Sigmoid colon (tissue), 7 donors: ENCODE results near the gene SCLY. TPM values are rescaled to one million over a fixed set of nuclear protein-coding genes. Genes with fewer than 3 reads are reported as not detected.

Experiments
- DNase-seq: peaks from one replicate; pipeline ENCODE4 v3.0.0-alpha.2; 2019
- H3K27ac ChIP-seq, 4 donors: fragments of 200-600 bp; sonication (generic); one replicate each; pipeline ENCODE4 v1.5.1; 2016 to 2019; ENCODE audit warnings: mild to moderate bottlenecking in 1 of 4
- H3K27me3 ChIP-seq, 3 donors: fragments of 200-600 bp; sonication (generic); one replicate each; pipeline ENCODE4 v1.5.1; 2019; ENCODE audit warnings: mild to moderate bottlenecking in 1 of 3
- H3K36me3 ChIP-seq, 4 donors: fragments of 200-600 bp; sonication (generic); one replicate each; pipeline ENCODE4 v1.5.1; 2016 to 2019
- H3K4me1 ChIP-seq, 4 donors: fragments of 200-600 bp; sonication (generic); one replicate each; pipeline ENCODE4 v1.5.1; 2017 to 2019
- H3K4me3 ChIP-seq, 4 donors: fragments of 200-600 bp; sonication (generic); one replicate each; pipeline ENCODE4 v1.5.1; 2017 to 2019; ENCODE audit warnings: mild to moderate bottlenecking in 2 of 4, moderate library complexity in 1 of 4
- H3K9me3 ChIP-seq, 4 donors: fragments of 200-600 bp in 3 of 4; sonication (generic) in 3 of 4; one replicate each; pipeline versions ENCODE4 v1.5.1 to v1.6.1; 2013 to 2019
- EP300 ChIP-seq, 4 donors: sonication (generic); formaldehyde crosslinking; IDR thresholded peaks; one replicate each; pipeline ENCODE4 v1.6.1; 2017; ENCODE audit warnings: antibody characterized with exemption in 4 of 4
- POLR2A ChIP-seq, 2 donors: fragments of 450-650 bp; IDR thresholded peaks; one replicate each; pipeline ENCODE4 v1.6.1; 2016; ENCODE audit warnings: antibody characterized with exemption in 2 of 2, mild to moderate bottlenecking in 2 of 2, moderate library complexity in 2 of 2
- POLR2AphosphoS5 ChIP-seq, 4 donors: sonication (generic); formaldehyde crosslinking; IDR thresholded peaks; one replicate each; pipeline ENCODE4 v1.6.1; 2017; ENCODE audit warnings: antibody characterized with exemption in 4 of 4
- WGBS, 2 donors: extraction: QIAGEN DNeasy Blood & Tissue Kit; methylation state at CpG; one replicate each; pipeline ENCODE4 v1.1.7; 2013; 5-methylcytosine and 5-hydroxymethylcytosine counted together
- intact Hi-C: fragments of 100-400 bp; cut with DNase I; formaldehyde crosslinking; loops from one replicate; pipeline ENCODE4 v1.15.1; 2023
- polyA plus RNA-seq, 3 donors: library from polyadenylated mRNA; stranded (reverse); fragments of 200-250 nt; gene quantifications; one replicate each; pipeline ENCODE4 v1.2.3, GENCODE V29; 2013
- total RNA-seq, 4 donors: library from RNA; depleted of rRNA; stranded (reverse); fragments of >200 nt; gene quantifications; one replicate each; pipeline ENCODE4 v1.1.0, GENCODE V29; 2016
- TF ChIP-seq, protein P1 (sequence below), 4 experiments: fragments of 450-650 bp in 3 of 4; fragments of 200-600 bp in 1 of 4; IDR thresholded peaks; one replicate each; pipeline ENCODE4 v1.5.1; 2016 to 2019; ENCODE audit warnings: antibody characterized with exemption in 4 of 4, mild to moderate bottlenecking in 3 of 4, moderate library complexity in 2 of 4
- donor health status: healthy with polysubstance abuse.
- donor health status: Bipolar disorder and iron deficiency.
- donor health status: healthy.

Gene SCLY
- total and polyA plus RNA-seq, 7 donors: 5.4 to 19.5 (median 10.9) TPM

DNA sequence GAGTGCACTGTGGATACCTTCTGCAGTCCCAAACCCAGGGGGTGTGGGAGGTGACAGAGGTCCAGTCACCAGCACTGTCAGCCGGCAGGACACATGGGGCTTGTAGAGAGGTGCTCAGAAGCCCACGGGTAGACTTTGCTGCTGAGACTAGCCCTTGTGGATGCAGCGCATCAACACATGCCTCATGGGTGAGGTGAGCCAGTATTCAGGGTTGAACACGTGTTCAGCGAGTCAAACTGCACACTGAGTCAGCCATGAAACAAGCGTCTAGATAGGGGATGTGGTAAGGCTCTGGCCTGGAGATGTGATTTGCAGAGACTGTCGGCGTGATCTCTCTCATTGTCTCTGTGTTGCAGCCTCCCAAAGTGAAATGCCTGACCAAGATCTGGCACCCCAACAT is 35.8 kb upstream of the SCLY start:
- no peaks in the 10 kb centered on the region for H3K4me1 ChIP-seq
- intact Hi-C loops: no loop called here
- peaks cover 0 to 41% (median under 1%) of the 10 kb centered on the region in 4 donors for H3K36me3 ChIP-seq
- TF ChIP-seq, protein P1, sequence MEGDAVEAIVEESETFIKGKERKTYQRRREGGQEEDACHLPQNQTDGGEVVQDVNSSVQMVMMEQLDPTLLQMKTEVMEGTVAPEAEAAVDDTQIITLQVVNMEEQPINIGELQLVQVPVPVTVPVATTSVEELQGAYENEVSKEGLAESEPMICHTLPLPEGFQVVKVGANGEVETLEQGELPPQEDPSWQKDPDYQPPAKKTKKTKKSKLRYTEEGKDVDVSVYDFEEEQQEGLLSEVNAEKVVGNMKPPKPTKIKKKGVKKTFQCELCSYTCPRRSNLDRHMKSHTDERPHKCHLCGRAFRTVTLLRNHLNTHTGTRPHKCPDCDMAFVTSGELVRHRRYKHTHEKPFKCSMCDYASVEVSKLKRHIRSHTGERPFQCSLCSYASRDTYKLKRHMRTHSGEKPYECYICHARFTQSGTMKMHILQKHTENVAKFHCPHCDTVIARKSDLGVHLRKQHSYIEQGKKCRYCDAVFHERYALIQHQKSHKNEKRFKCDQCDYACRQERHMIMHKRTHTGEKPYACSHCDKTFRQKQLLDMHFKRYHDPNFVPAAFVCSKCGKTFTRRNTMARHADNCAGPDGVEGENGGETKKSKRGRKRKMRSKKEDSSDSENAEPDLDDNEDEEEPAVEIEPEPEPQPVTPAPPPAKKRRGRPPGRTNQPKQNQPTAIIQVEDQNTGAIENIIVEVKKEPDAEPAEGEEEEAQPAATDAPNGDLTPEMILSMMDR (IDR thresholded peaks at IDR 0.05): no peak
- TF ChIP-seq POLR2AphosphoS5 (IDR thresholded peaks at IDR 0.05) (no peak), EP300 (IDR thresholded peaks at IDR 0.05) (no peak), POLR2A (IDR thresholded peaks at IDR 0.05) (no peak)
- no peak overlapping the region for H3K27ac ChIP-seq
- WGBS, 2 donors: 84 to 94% methylated on average over 8 of the region's 8 CpGs
- no peak overlapping the region for H3K4me3 ChIP-seq
- H3K27me3 ChIP-seq: no peaks in the 10 kb centered on the region
- no peak for DNase-seq
- H3K9me3 ChIP-seq: no peaks in the 10 kb centered on the region

DNA sequence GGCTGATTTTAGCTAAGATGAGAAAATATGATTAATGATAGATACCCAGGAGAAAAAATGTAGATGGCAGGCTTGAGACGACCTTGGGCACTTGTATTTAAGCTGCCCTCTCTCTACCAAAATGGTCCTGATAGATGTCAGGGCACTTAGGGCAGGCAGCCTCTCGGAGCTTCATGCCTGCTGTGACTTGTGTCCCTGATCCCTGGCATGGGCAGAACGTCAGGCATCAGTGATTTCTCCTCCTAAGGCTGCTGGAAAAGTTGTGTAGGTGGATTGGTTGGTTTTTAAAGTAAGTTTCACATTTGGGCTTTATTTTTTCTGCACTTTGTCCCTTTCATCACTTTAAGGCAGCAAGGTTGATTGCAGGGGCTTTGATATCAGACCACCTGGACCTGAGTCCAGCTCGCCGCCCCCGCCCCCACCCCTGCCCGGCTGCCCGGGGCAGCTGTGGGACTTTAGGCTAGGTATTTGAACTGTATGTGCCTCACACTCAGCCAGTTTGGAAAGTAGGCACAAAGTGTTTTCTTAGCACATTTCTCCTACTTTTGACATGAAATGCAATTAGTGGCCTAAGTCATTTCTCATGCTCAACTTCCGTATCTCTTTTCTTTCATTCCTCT is 35.0 kb upstream of the SCLY start:
- Histone ChIP-seq H3K4me1 (no peaks in the 10 kb centered on the region), H3K4me3 (no peak overlapping the region), H3K9me3 (no peaks in the 10 kb centered on the region), H3K27ac (no peak overlapping the region), H3K36me3 (peaks cover 0 to 50% (median 8%) of the 10 kb centered on the region in 4 donors), H3K27me3 (no peaks in the 10 kb centered on the region)
- DNase-seq: no peak
- TF ChIP-seq, protein P1 (IDR thresholded peaks at IDR 0.05): no peak
- TF ChIP-seq EP300 (IDR thresholded peaks at IDR 0.05): no peak
- TF ChIP-seq POLR2A (IDR thresholded peaks at IDR 0.05): no peak
- TF ChIP-seq POLR2AphosphoS5 (IDR thresholded peaks at IDR 0.05): no peak
- intact Hi-C loops: no loop called here
- 94 to 96% methylated on average over 9 of the region's 9 CpGs for WGBS, 2 donors

DNA sequence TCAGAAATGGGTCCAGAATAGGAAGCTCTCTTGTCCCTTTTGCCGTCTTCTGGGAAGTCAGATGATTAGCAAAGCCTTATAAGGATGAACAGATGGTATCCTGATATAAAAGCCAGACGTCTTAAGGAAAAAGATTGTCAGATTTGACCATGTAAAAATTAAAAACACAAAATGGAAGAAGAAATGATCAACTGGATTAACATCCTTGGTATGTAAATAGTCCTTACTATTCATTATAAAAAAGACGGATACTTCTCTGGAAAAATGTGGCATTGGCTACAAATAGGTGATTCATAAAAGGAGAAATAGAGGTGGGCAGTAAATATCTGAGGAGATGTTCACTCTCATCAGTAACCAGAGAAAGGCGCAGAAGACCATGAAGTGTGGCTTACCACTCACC is 33.7 kb upstream of the SCLY start:
- WGBS, 2 donors: 80 to 89% methylated on average over 4 of the region's 4 CpGs
- intact Hi-C loops: no loop called here
- TF ChIP-seq POLR2AphosphoS5 (IDR thresholded peaks at IDR 0.05) (no peak), EP300 (IDR thresholded peaks at IDR 0.05) (no peak), POLR2A (IDR thresholded peaks at IDR 0.05) (no peak)
- TF ChIP-seq, protein P1 (IDR thresholded peaks at IDR 0.05): no peak
- H3K36me3 ChIP-seq: peaks cover 0 to 62% (median 11%) of the 10 kb centered on the region in 4 donors
- no peaks in the 10 kb centered on the region for H3K27me3 ChIP-seq
- no peaks in the 10 kb centered on the region for H3K9me3 ChIP-seq
- no peak overlapping the region for H3K27ac ChIP-seq
- H3K4me1 ChIP-seq: no peaks in the 10 kb centered on the region
- DNase-seq: no peak
- no peak overlapping the region for H3K4me3 ChIP-seq

DNA sequence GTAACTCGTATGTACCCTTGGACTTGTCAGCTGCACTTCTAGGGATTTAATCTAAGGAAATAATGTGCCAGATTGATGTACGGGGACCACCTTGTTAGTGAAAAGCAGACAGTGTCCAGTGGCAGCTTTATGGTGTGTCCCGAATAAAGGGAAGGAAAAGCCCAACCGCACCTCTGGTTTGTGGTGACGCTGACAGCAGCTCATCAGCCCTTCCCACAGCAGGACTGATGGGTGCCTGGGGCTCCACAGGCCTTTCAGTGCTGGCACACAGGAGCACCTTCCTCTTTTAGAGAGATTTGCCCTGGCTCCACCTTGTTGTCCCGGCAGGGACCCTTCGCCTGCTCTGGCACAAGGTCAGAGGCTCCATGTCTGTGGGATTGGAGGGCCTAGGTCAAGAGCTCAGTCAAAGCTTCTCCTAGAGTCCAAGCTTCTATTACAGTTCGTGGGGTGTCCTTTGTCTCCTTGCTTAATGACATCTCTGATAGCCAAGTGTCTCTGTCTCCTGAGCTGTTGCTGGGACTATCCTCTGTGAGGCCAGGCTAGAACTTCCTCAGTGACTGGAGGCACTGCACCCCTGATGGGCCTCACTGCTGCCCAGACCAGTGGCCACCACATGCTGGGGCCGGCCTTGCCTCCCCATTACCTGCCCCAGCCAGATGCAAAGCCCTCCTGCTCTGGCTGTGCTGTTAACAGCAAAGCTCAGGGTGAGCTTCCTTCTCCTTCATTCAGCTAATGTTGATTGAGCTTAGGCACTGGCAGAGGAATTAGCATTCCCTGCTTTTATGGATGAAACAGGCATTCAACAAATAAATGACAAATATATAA is 33.0 kb upstream of the SCLY start:
- H3K36me3 ChIP-seq: peaks cover 0 to 69% (median 11%) of the 10 kb centered on the region in 4 donors
- WGBS, 2 donors: 71 to 90% methylated on average over 9 of the region's 9 CpGs
- no peak overlapping the region for H3K4me3 ChIP-seq
- no peaks in the 10 kb centered on the region for H3K9me3 ChIP-seq
- H3K27me3 ChIP-seq: no peaks in the 10 kb centered on the region
- intact Hi-C loops: no loop called here
- no peak for DNase-seq
- no peak overlapping the region for H3K27ac ChIP-seq
- no peaks in the 10 kb centered on the region for H3K4me1 ChIP-seq
- TF ChIP-seq, protein P1 (IDR thresholded peaks at IDR 0.05): no peak
- TF ChIP-seq EP300 (IDR thresholded peaks at IDR 0.05) (no peak), POLR2AphosphoS5 (IDR thresholded peaks at IDR 0.05) (no peak), POLR2A (IDR thresholded peaks at IDR 0.05) (no peak)
